Common myeloid progenitor, CD34-positive (primary cell): Measurements from ENCODE around the gene TAF11L4.
"Not testable (repeated sequence)": the region's sequence is repeated elsewhere in the genome, so short reads cannot be mapped to it uniquely, and the experiment has no call there.

Experiments
- CTCF ChIA-PET: fragments of 350-600 bp; sonication (Branson Sonifier 250); formaldehyde crosslinking; loops from one replicate; lab custom pipeline; 2021; ENCODE audit warnings: antibody characterized with exemption; lab: Charles Lee
- POLR2A ChIA-PET: fragments of 350-600 bp; sonication (Branson Sonifier 250); formaldehyde crosslinking; loops from one replicate; lab custom pipeline; 2021; ENCODE audit warnings: antibody characterized with exemption; lab: Charles Lee
- DNase-seq, 3 donors: peaks; one replicate each; pipeline versions ENCODE4 v3.0.0 to v3.0.0-alpha.2; 2013
- H3K27ac ChIP-seq, 2 experiments: 1 replicate in 1 of 2; 2 replicates in 1 of 2; pipeline ENCODE4 v1.7.0; 2013; ENCODE audit warnings: inconsistent platforms in 2 of 2, low read length in 2 of 2, mild to moderate bottlenecking in 2 of 2, low read depth in 1 of 2, moderate library complexity in 1 of 2; ENCODE audit not compliant: severe bottlenecking in 2 of 2, insufficient read depth in 1 of 2, poor library complexity in 1 of 2
- H3K27me3 ChIP-seq, 5 experiments: replicated peaks in 2 of 5; 1 replicate in 3 of 5; 2 replicates in 2 of 5; pipeline versions ENCODE4 v1.6.1 to v1.7.0; 2013; ENCODE audit warnings: low read length in 4 of 5, mild to moderate bottlenecking in 2 of 5, moderate library complexity in 2 of 5, inconsistent platforms in 1 of 5; ENCODE audit not compliant: insufficient read depth in 5 of 5, control insufficient read depth in 4 of 5
- H3K36me3 ChIP-seq, 4 experiments: 1 replicate in 2 of 4; 2 replicates in 2 of 4; pipeline versions ENCODE4 v1.6.1 to v1.7.0; 2013; ENCODE audit warnings: low read length in 3 of 4, control low read depth in 1 of 4, mild to moderate bottlenecking in 1 of 4; ENCODE audit not compliant: control insufficient read depth in 4 of 4, insufficient read depth in 4 of 4
- H3K4me1 ChIP-seq, 4 experiments: 1 replicate in 3 of 4; 2 replicates in 1 of 4; pipeline versions ENCODE4 v1.6.1 to v1.7.1; 2013; ENCODE audit warnings: low read length in 3 of 4, mild to moderate bottlenecking in 3 of 4, control low read depth in 1 of 4, inconsistent platforms in 1 of 4, moderate library complexity in 1 of 4; ENCODE audit not compliant: control insufficient read depth in 4 of 4, insufficient read depth in 4 of 4; ENCODE audit errors: control extremely low read depth in 1 of 4
- H3K4me3 ChIP-seq, 7 experiments: 1 replicate in 4 of 7; 2 replicates in 3 of 7; pipeline versions ENCODE4 v1.5.1 to v1.7.0; 2013; ENCODE audit warnings: mild to moderate bottlenecking in 7 of 7, low read length in 6 of 7, moderate library complexity in 6 of 7, inconsistent platforms in 2 of 7, low read depth in 2 of 7, control low read depth in 1 of 7; ENCODE audit not compliant: insufficient read depth in 4 of 7, control insufficient read depth in 1 of 7; ENCODE audit errors: extremely low read depth in 1 of 7
- H3K9me3 ChIP-seq, 5 experiments: 1 replicate in 4 of 5; 2 replicates in 1 of 5; pipeline versions ENCODE4 v1.6.1 to v1.7.1; 2013; ENCODE audit warnings: low read length in 4 of 5, mild to moderate bottlenecking in 2 of 5, inconsistent platforms in 1 of 5, low read depth in 1 of 5, moderate library complexity in 1 of 5; ENCODE audit not compliant: control insufficient read depth in 4 of 5, insufficient read depth in 2 of 5; ENCODE audit errors: control extremely low read depth in 1 of 5
- WGBS: methylation state at CpG from one replicate; pipeline ENCODE4 v1.1.5; 2013; ENCODE audit not compliant: insufficient coverage; 5-methylcytosine and 5-hydroxymethylcytosine counted together

TAF11L4 gene

GRCh38 chr5:17518067-17518466, 3.5 kb upstream of the TAF11L4 start, which contains the start of gene TAF11L3:
TSS of gene TAF11L3 (plus strand) at chr5:17518367.
- H3K9me3 ChIP-seq, H3K4me3 ChIP-seq, H3K4me1 ChIP-seq, H3K27me3 ChIP-seq, DNase-seq, CTCF ChIA-PET, H3K27ac ChIP-seq, POLR2A ChIA-PET, H3K36me3 ChIP-seq: not testable (repeated sequence)
- WGBS = no CpG with 5 or more reads among the region's 15 CpGs

DNA sequence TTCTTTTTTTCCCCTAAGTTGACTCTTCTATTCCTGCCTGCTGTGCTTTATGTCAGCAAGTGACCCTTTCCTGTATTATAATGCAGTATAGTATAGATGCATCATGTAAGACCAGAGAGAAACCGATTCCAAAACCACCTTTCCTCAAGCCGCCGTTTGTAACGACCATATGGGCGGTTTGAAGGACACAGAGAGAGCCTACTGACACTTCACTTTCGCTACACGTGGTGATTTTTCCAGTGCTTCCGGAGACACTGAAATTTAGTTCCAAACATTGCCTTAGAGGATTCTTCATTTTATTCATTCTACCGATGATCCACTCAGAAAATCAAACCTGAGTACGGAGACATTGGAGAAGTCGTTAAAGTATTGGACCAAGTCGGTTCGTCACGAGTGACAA, 2.1 kb upstream of the TAF11L4 start:
- WGBS = 95% methylated on average over 7 of the region's 14 CpGs
- H3K4me1 ChIP-seq, H3K4me3 ChIP-seq, H3K36me3 ChIP-seq, H3K27ac ChIP-seq, POLR2A ChIA-PET, CTCF ChIA-PET, H3K9me3 ChIP-seq, DNase-seq, H3K27me3 ChIP-seq: not testable (repeated sequence)

DNA sequence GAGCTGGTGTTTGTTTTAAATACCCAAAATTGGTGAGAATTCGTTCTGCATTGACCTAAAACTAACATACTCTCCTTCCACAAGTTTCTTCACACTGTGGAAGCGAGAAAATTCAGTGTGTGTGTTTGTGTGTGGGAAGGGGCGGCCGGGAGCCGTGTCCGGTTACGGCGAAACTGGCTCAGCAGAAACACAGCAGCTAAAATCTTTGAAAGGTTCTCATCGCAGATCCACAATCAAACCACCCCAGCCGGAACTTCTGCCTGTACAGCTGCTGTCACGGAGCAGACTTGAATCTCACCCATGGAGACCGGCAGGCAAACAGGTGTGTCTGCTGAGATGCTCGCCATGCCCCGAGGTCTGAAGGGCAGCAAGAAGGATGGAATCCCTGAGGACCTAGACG, 3.3 kb downstream of the TAF11L4 start, which contains the start of gene TAF11L5:
TAF11L5 (plus strand) TSS at position 301 of the 400 bp plus-strand sequence.
- H3K27ac ChIP-seq, DNase-seq, H3K9me3 ChIP-seq, CTCF ChIA-PET, POLR2A ChIA-PET, H3K4me3 ChIP-seq, H3K36me3 ChIP-seq, H3K4me1 ChIP-seq, H3K27me3 ChIP-seq: not testable (repeated sequence)
- no CpG with 5 or more reads among the region's 15 CpGs for WGBS

DNA sequence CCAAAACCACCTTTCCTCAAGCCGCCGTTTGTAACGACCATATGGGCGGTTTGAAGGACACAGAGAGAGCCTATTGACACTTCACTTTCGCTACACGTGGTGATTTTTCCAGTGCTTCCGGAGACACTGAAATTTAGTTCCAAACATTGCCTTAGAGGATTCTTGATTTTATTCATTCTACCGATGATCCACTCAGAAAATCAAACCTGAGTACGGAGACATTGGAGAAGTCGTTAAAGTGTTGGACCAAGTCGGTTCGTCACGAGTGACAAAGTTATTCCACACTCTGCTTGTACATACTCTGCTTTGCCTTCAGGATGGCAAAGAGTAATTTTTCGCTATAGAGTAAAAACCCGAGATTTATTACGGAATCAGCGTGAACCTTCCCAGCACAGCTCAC, 4.9 kb downstream of the TAF11L4 start:
- H3K9me3 ChIP-seq, H3K4me3 ChIP-seq, CTCF ChIA-PET, POLR2A ChIA-PET, H3K27ac ChIP-seq, H3K36me3 ChIP-seq, H3K27me3 ChIP-seq, H3K4me1 ChIP-seq: not testable (repeated sequence)
- DNase-seq = peak in 1 of 3 donors; percentile 6
- WGBS = 97% methylated on average over 4 of the region's 17 CpGs

DNA sequence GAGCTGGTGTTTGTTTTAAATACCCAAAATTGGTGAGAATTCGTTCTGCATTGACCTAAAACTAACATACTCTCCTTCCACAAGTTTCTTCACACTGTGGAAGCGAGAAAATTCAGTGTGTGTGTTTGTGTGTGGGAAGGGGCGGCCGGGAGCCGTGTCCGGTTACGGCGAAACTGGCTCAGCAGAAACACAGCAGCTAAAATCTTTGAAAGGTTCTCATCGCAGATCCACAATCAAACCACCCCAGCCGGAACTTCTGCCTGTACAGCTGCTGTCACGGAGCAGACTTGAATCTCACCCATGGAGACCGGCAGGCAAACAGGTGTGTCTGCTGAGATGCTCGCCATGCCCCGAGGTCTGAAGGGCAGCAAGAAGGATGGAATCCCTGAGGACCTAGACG, 6.8 kb downstream of the TAF11L4 start, which contains the start of gene TAF11L6:
TAF11L6 (plus strand) TSS at position 301 of the 400 bp plus-strand sequence.
- H3K27me3 ChIP-seq, CTCF ChIA-PET, H3K9me3 ChIP-seq, H3K27ac ChIP-seq, H3K4me1 ChIP-seq, POLR2A ChIA-PET, DNase-seq, H3K4me3 ChIP-seq, H3K36me3 ChIP-seq: not testable (repeated sequence)
- no CpG with 5 or more reads among the region's 15 CpGs for WGBS
